GM21526 (cell line): ENCODE results near the gene BPI.
"Not testable (repeated sequence)": the region's sequence is repeated elsewhere in the genome, so short reads cannot be mapped to it uniquely, and the experiment has no call there.

Source experiments
- ATAC-seq: cut with Tn5 transposase; IDR thresholded peaks from one replicate; pipeline ENCODE4 v1.9.1; 2021; ENCODE audit warnings: moderate library complexity; ENCODE audit not compliant: unreplicated experiment, low FRiP score

The BPI gene

GRCh38 chr20:38303908-38304379, at the start of gene BPI:
Gene BPI, plus strand, starts transcription at chr20:38304156. Its CDS starts 68 bp downstream, at chr20:38304224.
- ATAC-seq, result no peak

- not testable (repeated sequence) for ATAC-seq
Observed at GRCh38 chr20:38254621-38255020, 49.3 kb upstream of the BPI start.

GRCh38 chr20:38255393-38255792, 48.6 kb upstream of the BPI start:
- ATAC-seq, result no peak

- no peak for ATAC-seq
Observed at GRCh38 chr20:38256021-38256420, 47.9 kb upstream of the BPI start.

GRCh38 chr20:38256966-38257365, 47.0 kb upstream of the BPI start:
- no peak for ATAC-seq

- no peak for ATAC-seq
Observed at GRCh38 chr20:38258545-38259215, 45.3 kb upstream of the BPI start.

GRCh38 chr20:38260025-38260377, 44.0 kb upstream of the BPI start:
- ATAC-seq, result no peak

GRCh38 chr20:38260378-38261053, 43.4 kb upstream of the BPI start, which contains the start of gene KIAA1755:
Gene KIAA1755, minus strand, starts transcription at chr20:38260735. Its CDS starts 235 bp downstream, at chr20:38260500.
- no peak for ATAC-seq

GRCh38 chr20:38261054-38261390, 42.9 kb upstream of the BPI start:
- ATAC-seq, result no peak

GRCh38 chr20:38262931-38263330, 41.0 kb upstream of the BPI start:
- ATAC-seq, result no peak

- no peak for ATAC-seq
Observed at GRCh38 chr20:38266426-38266825, 37.5 kb upstream of the BPI start.

GRCh38 chr20:38267296-38267695, 36.7 kb upstream of the BPI start:
- no peak for ATAC-seq

- ATAC-seq, result no peak
Observed at GRCh38 chr20:38267901-38268514, 35.9 kb upstream of the BPI start.

- ATAC-seq, result no peak
Observed at GRCh38 chr20:38269040-38269439, 34.9 kb upstream of the BPI start.

- ATAC-seq, result no peak
Observed at GRCh38 chr20:38269715-38270114, 34.2 kb upstream of the BPI start.

GRCh38 chr20:38270869-38271605, 32.9 kb upstream of the BPI start:
- ATAC-seq, result no peak

- ATAC-seq, result no peak
Observed at GRCh38 chr20:38271608-38272120, 32.3 kb upstream of the BPI start.

- no peak for ATAC-seq
Observed at GRCh38 chr20:38272398-38272797, 31.6 kb upstream of the BPI start.

- no peak for ATAC-seq
Observed at GRCh38 chr20:38272961-38273360, 31.0 kb upstream of the BPI start.

- ATAC-seq, result no peak
Observed at GRCh38 chr20:38275815-38276550, 28.0 kb upstream of the BPI start.
